Endothelial cell of umbilical vein (primary cell): Measurements from ENCODE around the gene GVQW3. TPM values are rescaled to one million over a fixed set of nuclear protein-coding genes. Genes with fewer than 3 reads are reported as not detected.
A peak's percentile ranks its signal among the peaks of the same experiment; 100 is the strongest.

Experiments
- BruUV-seq: library from RNA; stranded (reverse); fragments of 400-500 nt; replicated peaks from 2 replicates; lab custom pipeline; 2021; lab: Mats Ljungman, UMichigan
- CTCF ChIA-PET: fragments of 300-600, 350-600 bp; sonication (Branson Sonifier 250); formaldehyde crosslinking; loops from one replicate; lab custom pipeline; 2021; ENCODE audit warnings: antibody characterized with exemption, inconsistent platforms; lab: Charles Lee
- POLR2A ChIA-PET: fragments of 300-600, 350-600 bp; sonication (Branson Sonifier 250); formaldehyde crosslinking; loops from one replicate; lab custom pipeline; 2021; ENCODE audit warnings: antibody characterized with exemption, inconsistent platforms; lab: Charles Lee
- DNase-seq: peaks from one replicate; pipeline ENCODE4 v3.0.0-alpha.2; 2011; ENCODE audit warnings: low read depth, low spot score
- FAIRE-seq: peaks from 2 replicates; lab custom pipeline; 2011; peaks lifted over from hg19 to GRCh38; lab: Jason Lieb, UNC
- H2AFZ ChIP-seq: 2 replicates; pipeline ENCODE4 v1.6.0; 2012; ENCODE audit warnings: low read depth, low read length, control low read depth, inconsistent platforms
- H3K27ac ChIP-seq: 2 replicates; pipeline ENCODE4 v1.5.1; 2011; ENCODE audit warnings: low read depth, mild to moderate bottlenecking, control low read depth, low read length, moderate library complexity; ENCODE audit not compliant: insufficient read depth
- H3K27me3 ChIP-seq, 2 experiments: 2 replicates each; pipeline versions ENCODE4 v1.6.0 to v1.6.1; 2011; ENCODE audit warnings: low read length in 2 of 2, mixed read lengths in 1 of 2; ENCODE audit not compliant: control insufficient read depth in 2 of 2, insufficient read depth in 2 of 2
- H3K36me3 ChIP-seq, 2 experiments: 2 replicates in 1 of 2; 3 replicates in 1 of 2; pipeline ENCODE4 v1.5.1; 2011; ENCODE audit warnings: low read length in 2 of 2, mild to moderate bottlenecking in 1 of 2, moderate library complexity in 1 of 2; ENCODE audit not compliant: control insufficient read depth in 2 of 2, insufficient read depth in 2 of 2; ENCODE audit errors: extremely low read depth in 1 of 2
- H3K4me1 ChIP-seq: 3 replicates; pipeline ENCODE4 v1.5.1; 2011; ENCODE audit warnings: mild to moderate bottlenecking, low read length; ENCODE audit not compliant: control insufficient read depth, insufficient read depth; ENCODE audit errors: extremely low read depth
- H3K4me2 ChIP-seq: 2 replicates; pipeline ENCODE4 v1.6.1; 2011; ENCODE audit warnings: low read length, control low read depth, mixed read lengths; ENCODE audit not compliant: insufficient read depth
- H3K4me3 ChIP-seq, 3 experiments: fragments of 200-600 bp in 1 of 3; sonication (generic), shearing (Covaris generic) in 1 of 3; replicated peaks in 1 of 3; 2 replicates each; pipeline ENCODE4 v1.5.1; 2011 to 2016; ENCODE audit warnings: control low read depth in 3 of 3, low read length in 3 of 3, mild to moderate bottlenecking in 2 of 3, inconsistent platforms in 1 of 3, low read depth in 1 of 3, moderate library complexity in 1 of 3; ENCODE audit not compliant: insufficient read depth in 1 of 3
- H3K79me2 ChIP-seq: 2 replicates; pipeline ENCODE4 v1.6.0; 2012; ENCODE audit warnings: low read length, inconsistent platforms; ENCODE audit not compliant: control insufficient read depth, insufficient read depth
- H3K9ac ChIP-seq: replicated peaks from 2 replicates; pipeline ENCODE3; 2011; ENCODE audit warnings: low read length, control low read depth; ENCODE audit not compliant: insufficient read depth; ENCODE audit errors: extremely low read depth
- H3K9me1 ChIP-seq: replicated peaks from 3 replicates; pipeline ENCODE4 v1.6.0; 2011; ENCODE audit warnings: mild to moderate bottlenecking, low read length; ENCODE audit not compliant: control insufficient read depth, insufficient read depth; ENCODE audit errors: extremely low read depth
- H3K9me3 ChIP-seq: replicated peaks from 2 replicates; pipeline ENCODE4 v1.5.1; 2012; ENCODE audit warnings: low read length, inconsistent platforms; ENCODE audit not compliant: control insufficient read depth, insufficient read depth
- H4K20me1 ChIP-seq: replicated peaks from 2 replicates; pipeline ENCODE3; 2011; ENCODE audit warnings: mild to moderate bottlenecking, low read length; ENCODE audit not compliant: control insufficient read depth, insufficient read depth; ENCODE audit errors: extremely low read depth
- CTCF ChIP-seq, 2 donors: IDR thresholded peaks; 1 replicate in 1 of 2; 2 replicates in 1 of 2; pipeline ENCODE4 v1.5.1; 2011; ENCODE audit warnings: low read length in 2 of 2, mild to moderate bottlenecking in 2 of 2, moderate library complexity in 2 of 2, control low read depth in 1 of 2, inconsistent platforms in 1 of 2, low read depth in 1 of 2; ENCODE audit not compliant: insufficient read depth in 1 of 2; ENCODE audit errors: extremely low read depth in 1 of 2
- EZH2 ChIP-seq: IDR thresholded peaks from 2 replicates; pipeline ENCODE4 v1.6.1; 2012; ENCODE audit warnings: borderline replicate concordance, low read depth, mild to moderate bottlenecking, moderate library complexity, low read length, inconsistent platforms; ENCODE audit not compliant: severe bottlenecking
- FOS ChIP-seq: IDR thresholded peaks from 2 replicates; pipeline ENCODE4 v1.6.1; 2011; ENCODE audit warnings: mild to moderate bottlenecking, low read length, moderate library complexity, borderline replicate concordance; ENCODE audit not compliant: insufficient read depth
- GATA2 ChIP-seq: IDR thresholded peaks from 2 replicates; pipeline ENCODE4 v1.7.0; 2011; ENCODE audit warnings: low read depth, mild to moderate bottlenecking, moderate library complexity, mixed read lengths, low read length; ENCODE audit not compliant: insufficient read length, insufficient read depth
- JUN ChIP-seq: IDR thresholded peaks from 2 replicates; pipeline ENCODE4 v1.6.1; 2011; ENCODE audit warnings: borderline replicate concordance, low read depth; ENCODE audit not compliant: insufficient read length, insufficient read depth
- MAX ChIP-seq: IDR thresholded peaks from 2 replicates; pipeline ENCODE4 v1.6.1; 2011; ENCODE audit not compliant: insufficient read depth, insufficient read length
- MYC ChIP-seq: IDR thresholded peaks from one replicate; pipeline ENCODE4 v1.6.1; 2011; ENCODE audit warnings: mild to moderate bottlenecking, low read depth, low read length
- POLR2A ChIP-seq: IDR thresholded peaks from 2 replicates; pipeline ENCODE4 v1.6.1; 2012; ENCODE audit warnings: low read depth, mild to moderate bottlenecking, control low read depth, low read length
- POLR2AphosphoS5 ChIP-seq: IDR thresholded peaks from 2 replicates; pipeline ENCODE4 v1.6.1; 2012; ENCODE audit warnings: low read depth, mild to moderate bottlenecking, control low read depth, low read length, moderate library complexity; ENCODE audit not compliant: insufficient read depth
- dilution Hi-C: fragments of 300-500 bp; cut with MboI; formaldehyde crosslinking; loops from one replicate; pipeline ENCODE4 v1.15.0; 2019; ENCODE audit warnings: low sequenced_read_pairs; ENCODE audit not compliant: extremely low pct_ligation_motif_present
- intact Hi-C: fragments of 100-400 bp; cut with micrococcal nuclease; formaldehyde crosslinking; loops from one replicate; pipeline ENCODE4 v1.10.0; 2022
- polyA plus RNA-seq, 4 experiments: library from polyadenylated mRNA; depleted of rRNA in 3 of 4; stranded (reverse) in 3 of 4; unstranded in 1 of 4; fragments of >200 nt; gene quantifications; 2 replicates each; pipeline versions ENCODE4 v1.2.1 to v1.2.3, GENCODE V29; 2011 to 2012; ENCODE audit warnings: missing spikeins in 1 of 4
- total RNA-seq: library from RNA; stranded (reverse); gene quantifications from 2 replicates; pipeline ENCODE4 v1.2.3, GENCODE V29; 2021

The GVQW3 gene
- total and polyA plus RNA-seq, 2 donors (not counting 3 experiments of a cell fraction or from before 2014, with no cell fraction given) = 1.0 to 2.8 TPM

- H3K4me1 ChIP-seq = peaks cover 4% of the 10 kb centered on the region
- H3K9ac ChIP-seq = no peak overlapping the region
- no TSS peak for BruUV-seq
- H3K27ac ChIP-seq = no peak overlapping the region
- dilution Hi-C loops = no loop called here
- intact Hi-C loops = no loop called here
- no peaks in the 10 kb centered on the region for H3K36me3 ChIP-seq
- H3K27me3 ChIP-seq = peaks cover 2 to 11% of the 10 kb centered on the region in 2 experiments
- H2AFZ ChIP-seq = peak overlapping the region; percentile 8
- FAIRE-seq (no peak), DNase-seq (peak; percentile 12)
- TF ChIP-seq FOS = no peak
- no peak overlapping the region for H3K4me2 ChIP-seq
- no peaks in the 10 kb centered on the region for H3K9me3 ChIP-seq
- H3K9me1 ChIP-seq = no peaks in the 10 kb centered on the region
- no peak overlapping the region for H3K4me3 ChIP-seq
- H4K20me1 ChIP-seq = no peaks in the 10 kb centered on the region
- ChIA-PET POLR2A (no interaction called here), CTCF (interaction anchor here (0.6 to 1.1 kb wide), 2 partner anchors 11 to 26 kb away, joined by 3 read pairs; no protein-coding TSS in a partner anchor)
- no peaks in the 10 kb centered on the region for H3K79me2 ChIP-seq
Observed at GRCh38 chr11:76408171-76408965, 27.2 kb downstream of the GVQW3 start.

GRCh38 chr11:76410851-76411357 lies 29.8 kb downstream of the GVQW3 start:
- dilution Hi-C loops = no loop called here
- no peak overlapping the region for H3K4me2 ChIP-seq
- ChIA-PET POLR2A (no interaction called here), CTCF (interaction anchor here (0.9 to 1.4 kb wide), 2 partner anchors 9 kb away, joined by 3 to 4 read pairs; no protein-coding TSS in a partner anchor)
- no TSS peak for BruUV-seq
- H3K4me1 ChIP-seq = peaks cover 4% of the 10 kb centered on the region
- no peak overlapping the region for H3K4me3 ChIP-seq
- H3K36me3 ChIP-seq = no peaks in the 10 kb centered on the region
- H3K9me1 ChIP-seq = no peaks in the 10 kb centered on the region
- H4K20me1 ChIP-seq = no peaks in the 10 kb centered on the region
- H3K27ac ChIP-seq = no peak overlapping the region
- H3K9me3 ChIP-seq = no peaks in the 10 kb centered on the region
- no peak for FAIRE-seq
- DNase-seq = no peak
- H2AFZ ChIP-seq = no peak overlapping the region
- H3K9ac ChIP-seq = no peak overlapping the region
- intact Hi-C loops = no loop called here
- peaks cover 7 to 8% of the 10 kb centered on the region in 2 experiments for H3K27me3 ChIP-seq
- TF ChIP-seq POLR2A (no peak), EZH2 (no peak), FOS (no peak), MAX (no peak), POLR2AphosphoS5 (no peak), MYC (no peak), GATA2 (no peak), CTCF (IDR thresholded peaks at IDR 0.05; ENCODE audit: extremely low read depth in 1 of 2, insufficient read depth in 1 of 2, low read depth in 1 of 2, low read length in 2 of 2) (no peak), JUN (no peak)
- no peaks in the 10 kb centered on the region for H3K79me2 ChIP-seq
